Loucy (cell line): ENCODE data around the gene XRCC5.

ENCODE experiments used
- H2AFZ ChIP-seq: fragments of 200-600 bp; sonication (generic); 2 replicates; pipeline ENCODE4 v1.6.0; 2016; ENCODE audit warnings: antibody characterized with exemption, mild to moderate bottlenecking, low read length, moderate library complexity
- H3F3A ChIP-seq: fragments of 200-600 bp; 2 replicates; pipeline ENCODE4 v1.6.0; 2016; ENCODE audit warnings: antibody characterized with exemption, low read depth, mild to moderate bottlenecking
- H3K27me3 ChIP-seq: fragments of 200-600 bp; sonication (generic); 2 replicates; pipeline ENCODE4 v1.6.1; 2014; ENCODE audit warnings: low read length, mild to moderate bottlenecking; ENCODE audit not compliant: insufficient read depth, poor library complexity, severe bottlenecking
- H3K36me3 ChIP-seq: fragments of 200-600 bp; sonication (generic); 2 replicates; pipeline ENCODE4 v1.6.1; 2016; ENCODE audit warnings: low read length; ENCODE audit not compliant: insufficient read depth
- H3K4me1 ChIP-seq: fragments of 200-600 bp; sonication (generic); 2 replicates; pipeline ENCODE4 v1.5.1; 2014; ENCODE audit warnings: low read length, mild to moderate bottlenecking; ENCODE audit not compliant: insufficient read depth, poor library complexity, severe bottlenecking
- H3K4me2 ChIP-seq: fragments of 200-600 bp; sonication (generic); 2 replicates; pipeline ENCODE4 v1.6.0; 2014; ENCODE audit warnings: antibody characterized with exemption, low read length, low read depth, mild to moderate bottlenecking; ENCODE audit not compliant: poor library complexity, severe bottlenecking
- H3K4me3 ChIP-seq: fragments of 200-600 bp; sonication (generic); 2 replicates; pipeline ENCODE4 v1.5.1; 2014; ENCODE audit warnings: low read length, mild to moderate bottlenecking, mixed read lengths; ENCODE audit not compliant: poor library complexity, severe bottlenecking
- H3K79me2 ChIP-seq: fragments of 200-600 bp; sonication (generic); 2 replicates; pipeline ENCODE4 v1.6.1; 2014; ENCODE audit warnings: low read length; ENCODE audit not compliant: insufficient read depth
- H3K9ac ChIP-seq: fragments of 200-600 bp; sonication (generic); 2 replicates; pipeline ENCODE4 v1.6.0; 2014; ENCODE audit warnings: mild to moderate bottlenecking, low read depth, low read length, moderate library complexity; ENCODE audit not compliant: poor library complexity, severe bottlenecking
- H3K9me2 ChIP-seq: fragments of 200-600 bp; sonication (generic); replicated peaks from 2 replicates; pipeline ENCODE4 v1.6.1; 2016; ENCODE audit warnings: low read depth, low read length, mixed read lengths
- H3K9me3 ChIP-seq: fragments of 200-600 bp; sonication (generic); 2 replicates; pipeline ENCODE4 v1.6.1; 2014; ENCODE audit warnings: mild to moderate bottlenecking, antibody characterized with exemption, low read length, low read depth; ENCODE audit not compliant: insufficient read depth
- H4K20me1 ChIP-seq: fragments of 200-600 bp; sonication (generic); 2 replicates; pipeline ENCODE4 v1.6.0; 2014; ENCODE audit warnings: antibody characterized with exemption, low read length, mild to moderate bottlenecking; ENCODE audit not compliant: insufficient read depth, poor library complexity, severe bottlenecking
- EZH2phosphoT487 ChIP-seq: fragments of 200-600 bp; IDR thresholded peaks from 2 replicates; pipeline ENCODE4 v1.6.1; 2018; ENCODE audit warnings: antibody characterized with exemption, mild to moderate bottlenecking, moderate library complexity, borderline replicate concordance
- TF ChIP-seq, protein P1 (sequence below): fragments of 200-600 bp; sonication (generic); conservative IDR thresholded peaks from 2 replicates; pipeline ENCODE4 v1.5.1; 2014; ENCODE audit warnings: mild to moderate bottlenecking, antibody characterized with exemption, low read length

Gene XRCC5

GRCh38 chr2:216234106-216234505 is 125.0 kb downstream of the XRCC5 start:
- H3K9ac ChIP-seq = no peak overlapping the region
- H3K9me3 ChIP-seq = peaks cover 28% of the 10 kb centered on the region; the same call in 1 of the 2 replicates
- H2AFZ ChIP-seq = no peak overlapping the region
- no peak overlapping the region for H3K4me3 ChIP-seq
- no peaks in the 10 kb centered on the region for H3K79me2 ChIP-seq
- TF ChIP-seq EZH2phosphoT487 = no peak
- TF ChIP-seq, protein P1, sequence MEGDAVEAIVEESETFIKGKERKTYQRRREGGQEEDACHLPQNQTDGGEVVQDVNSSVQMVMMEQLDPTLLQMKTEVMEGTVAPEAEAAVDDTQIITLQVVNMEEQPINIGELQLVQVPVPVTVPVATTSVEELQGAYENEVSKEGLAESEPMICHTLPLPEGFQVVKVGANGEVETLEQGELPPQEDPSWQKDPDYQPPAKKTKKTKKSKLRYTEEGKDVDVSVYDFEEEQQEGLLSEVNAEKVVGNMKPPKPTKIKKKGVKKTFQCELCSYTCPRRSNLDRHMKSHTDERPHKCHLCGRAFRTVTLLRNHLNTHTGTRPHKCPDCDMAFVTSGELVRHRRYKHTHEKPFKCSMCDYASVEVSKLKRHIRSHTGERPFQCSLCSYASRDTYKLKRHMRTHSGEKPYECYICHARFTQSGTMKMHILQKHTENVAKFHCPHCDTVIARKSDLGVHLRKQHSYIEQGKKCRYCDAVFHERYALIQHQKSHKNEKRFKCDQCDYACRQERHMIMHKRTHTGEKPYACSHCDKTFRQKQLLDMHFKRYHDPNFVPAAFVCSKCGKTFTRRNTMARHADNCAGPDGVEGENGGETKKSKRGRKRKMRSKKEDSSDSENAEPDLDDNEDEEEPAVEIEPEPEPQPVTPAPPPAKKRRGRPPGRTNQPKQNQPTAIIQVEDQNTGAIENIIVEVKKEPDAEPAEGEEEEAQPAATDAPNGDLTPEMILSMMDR = no peak
- H3K36me3 ChIP-seq = no peaks in the 10 kb centered on the region; the same call in 1 of the 2 replicates
- no peaks in the 10 kb centered on the region for H4K20me1 ChIP-seq
- H3K4me2 ChIP-seq = no peak overlapping the region
- no peaks in the 10 kb centered on the region for H3F3A ChIP-seq
- no peaks in the 10 kb centered on the region for H3K27me3 ChIP-seq
- H3K4me1 ChIP-seq = peaks cover 10% of the 10 kb centered on the region
- no peaks in the 10 kb centered on the region for H3K9me2 ChIP-seq

- TF ChIP-seq, protein P1 = no peak
- no peak for TF ChIP-seq EZH2phosphoT487
- no peaks in the 10 kb centered on the region for H3K79me2 ChIP-seq
Measured at GRCh38 chr2:216235462-216235861, 126.3 kb downstream of the XRCC5 start.

DNA sequence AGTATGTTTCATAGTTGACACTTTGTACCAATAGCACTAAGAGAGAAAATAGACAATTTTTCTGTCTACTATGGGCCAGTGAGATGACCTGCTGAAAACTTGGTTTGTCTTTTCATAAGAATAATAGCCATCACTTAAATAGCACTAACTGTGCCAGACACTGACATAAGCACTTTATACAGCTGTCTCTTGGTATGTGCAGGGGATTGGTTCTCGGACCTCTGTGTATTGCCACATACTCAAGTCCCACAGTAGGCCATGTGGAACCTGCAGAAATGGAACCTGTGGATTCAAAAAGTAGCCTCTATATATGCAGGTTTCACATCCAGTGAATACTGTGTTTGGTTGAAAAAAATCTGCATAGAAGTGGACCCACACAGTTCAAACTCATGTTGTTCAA is 126.7 kb downstream of the XRCC5 start:
- Histone ChIP-seq H3K9ac (no peak overlapping the region), H3F3A (no peaks in the 10 kb centered on the region), H3K4me3 (no peak overlapping the region), H3K4me1 (peaks cover 10% of the 10 kb centered on the region), H3K79me2 (no peaks in the 10 kb centered on the region), H3K9me2 (no peaks in the 10 kb centered on the region), H2AFZ (no peak overlapping the region), H4K20me1 (no peaks in the 10 kb centered on the region), H3K4me2 (no peak overlapping the region), H3K36me3 (no peaks in the 10 kb centered on the region; the same call in 1 of the 2 replicates), H3K27me3 (no peaks in the 10 kb centered on the region), H3K9me3 (peaks cover 22% of the 10 kb centered on the region; the same call in 1 of the 2 replicates)
- no peak for TF ChIP-seq EZH2phosphoT487
- TF ChIP-seq, protein P1 = no peak

More at GRCh38 chr2:216235462-216235861, 126.3 kb downstream of the XRCC5 start:
- peaks cover 26% of the 10 kb centered on the region; the same call in 1 of the 2 replicates for H3K9me3 ChIP-seq
- H3K9me2 ChIP-seq = no peaks in the 10 kb centered on the region
- H3K36me3 ChIP-seq = no peaks in the 10 kb centered on the region; the same call in 1 of the 2 replicates
- no peak overlapping the region for H3K4me3 ChIP-seq
- no peak overlapping the region for H3K4me2 ChIP-seq
- H3K27me3 ChIP-seq = no peaks in the 10 kb centered on the region
- H2AFZ ChIP-seq = no peak overlapping the region
- no peak overlapping the region for H3K9ac ChIP-seq
- no peaks in the 10 kb centered on the region for H4K20me1 ChIP-seq
- no peaks in the 10 kb centered on the region for H3F3A ChIP-seq
- peaks cover 10% of the 10 kb centered on the region for H3K4me1 ChIP-seq
